Effector CD8-positive, alpha-beta T cell (primary cell): ENCODE results near the gene SAMSN1.

Experiments used
- DNase-seq: peaks from one replicate; lab custom pipeline; 2025; lab: John Stamatoyannopoulos, UW
- total RNA-seq, 4 experiments: gene quantifications; one replicate each; lab custom pipeline; 2026; lab: John Stamatoyannopoulos, UW

SAMSN1 gene
- 308 to 571 (median 357) reads per million in 4 experiments for total RNA-seq

DNA sequence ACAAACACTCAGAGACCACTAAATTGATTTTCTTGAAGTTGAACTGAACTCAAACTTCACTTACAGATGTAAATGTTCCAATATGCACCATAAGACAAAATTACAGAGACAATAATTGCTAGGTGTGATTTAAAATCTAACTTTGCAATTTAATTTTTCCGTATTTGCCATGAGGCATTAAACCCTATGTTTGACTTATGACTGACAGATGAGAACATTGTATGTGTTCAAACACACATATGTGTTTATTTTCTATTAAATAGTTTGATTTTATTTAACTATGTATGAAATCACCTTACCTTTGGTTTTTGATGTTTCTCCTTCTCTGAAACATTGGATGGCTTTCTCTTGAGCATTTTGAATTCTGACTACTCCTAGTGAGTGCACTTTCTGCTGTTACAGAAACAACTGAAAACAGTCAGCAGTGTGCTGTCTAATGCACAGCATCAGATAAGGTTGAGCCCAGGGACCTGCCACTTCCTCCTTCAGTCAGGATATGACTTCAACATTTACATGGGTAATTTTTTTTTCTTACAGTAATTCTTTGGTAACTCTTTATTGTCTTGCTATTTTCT, at the start of gene SAMSN1:
TSS of gene SAMSN1 (minus strand) at position 410 of the 575 bp plus-strand sequence. CDS start at position 356, 54 bp downstream.
- peak; percentile 19 for DNase-seq

DNA sequence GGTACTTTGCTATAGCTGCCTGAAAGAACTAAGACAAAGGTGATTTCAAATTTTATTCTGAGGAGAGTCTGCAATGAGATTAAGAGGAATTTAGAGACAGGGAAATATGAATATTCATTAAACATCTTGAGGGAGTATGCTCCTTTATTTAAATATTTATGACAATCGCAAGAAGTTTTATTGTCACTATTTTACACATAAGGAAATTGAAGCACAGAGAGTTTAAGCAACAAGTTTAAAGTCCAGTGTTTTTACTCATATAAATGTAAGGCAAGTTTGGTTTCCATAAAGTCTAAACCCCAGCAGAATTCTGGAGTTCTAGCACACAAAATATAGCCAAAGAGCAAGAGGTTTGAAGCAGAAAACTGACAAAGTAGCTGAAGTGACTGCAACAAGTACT, 49.3 kb upstream of the SAMSN1 start:
- DNase-seq, result no peak

DNA sequence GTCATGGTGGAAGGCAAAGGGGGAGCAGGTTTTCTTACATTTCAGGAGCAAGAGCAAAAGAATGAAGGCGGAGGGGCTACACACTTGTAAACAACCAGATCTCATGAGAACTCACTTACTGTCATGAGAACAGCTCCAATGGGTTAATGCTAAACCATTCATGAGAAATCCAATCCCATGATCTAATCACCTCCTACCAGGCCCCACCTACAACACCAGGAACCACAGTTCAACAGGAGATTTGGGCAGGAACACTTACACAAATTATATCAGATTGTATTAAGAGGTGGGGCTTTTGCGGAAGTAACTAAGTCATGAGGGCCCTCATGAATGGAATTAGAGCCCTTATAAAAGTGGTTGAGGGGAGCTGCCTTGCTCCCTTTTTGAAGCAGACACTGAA, 48.9 kb upstream of the SAMSN1 start:
- DNase-seq, result no peak

DNA sequence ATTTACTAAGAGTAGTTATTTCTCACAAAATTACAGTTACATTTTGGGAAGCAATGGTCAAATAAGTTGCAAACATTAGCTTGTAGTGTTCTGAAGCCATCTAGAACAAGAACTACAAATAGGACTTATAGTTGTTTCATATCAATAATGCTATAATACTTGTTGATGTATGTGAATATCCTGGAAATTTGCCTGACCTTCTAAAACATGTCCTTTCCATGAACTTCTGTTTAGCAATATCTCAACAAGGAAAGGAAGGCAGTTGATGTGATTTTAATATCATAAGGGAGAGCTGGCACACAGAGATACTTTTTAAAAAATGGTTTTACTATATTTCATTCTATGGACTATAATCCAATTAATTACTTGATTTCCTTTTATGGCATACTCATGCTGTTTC, 47.1 kb upstream of the SAMSN1 start:
- DNase-seq, result no peak

DNA sequence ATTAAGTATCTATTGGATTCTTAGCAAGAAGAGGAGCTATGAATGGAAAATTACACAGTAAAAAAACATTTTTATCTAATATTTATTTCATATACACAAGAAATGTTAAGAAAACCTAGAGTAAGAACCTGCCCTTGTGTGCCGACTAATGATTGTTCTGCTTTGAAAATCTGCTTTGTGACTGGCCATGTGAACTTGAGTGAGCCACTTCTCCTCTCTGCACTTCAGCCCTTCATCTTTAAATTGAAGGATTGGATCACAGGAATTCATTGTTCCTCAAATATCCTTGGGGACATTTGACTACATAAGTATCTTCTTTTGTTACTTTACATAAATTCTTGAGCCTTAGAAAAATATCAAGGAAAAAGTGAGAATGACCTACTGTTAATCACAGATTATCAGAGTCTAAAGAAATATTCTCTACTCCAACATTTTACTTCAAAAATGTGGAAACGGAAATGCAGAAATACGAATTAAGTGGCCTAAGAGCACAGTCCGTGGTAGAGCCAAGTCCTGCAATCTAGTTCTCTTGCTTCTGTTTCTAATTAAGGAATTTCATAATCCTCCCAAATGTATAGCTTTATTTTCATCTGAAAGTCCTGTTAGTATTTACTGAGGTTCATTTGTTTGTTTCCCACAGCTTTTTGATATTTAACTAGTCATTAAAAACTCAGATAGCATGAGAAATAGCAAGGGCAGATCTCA, 46.3 kb upstream of the SAMSN1 start:
- no peak for DNase-seq

DNA sequence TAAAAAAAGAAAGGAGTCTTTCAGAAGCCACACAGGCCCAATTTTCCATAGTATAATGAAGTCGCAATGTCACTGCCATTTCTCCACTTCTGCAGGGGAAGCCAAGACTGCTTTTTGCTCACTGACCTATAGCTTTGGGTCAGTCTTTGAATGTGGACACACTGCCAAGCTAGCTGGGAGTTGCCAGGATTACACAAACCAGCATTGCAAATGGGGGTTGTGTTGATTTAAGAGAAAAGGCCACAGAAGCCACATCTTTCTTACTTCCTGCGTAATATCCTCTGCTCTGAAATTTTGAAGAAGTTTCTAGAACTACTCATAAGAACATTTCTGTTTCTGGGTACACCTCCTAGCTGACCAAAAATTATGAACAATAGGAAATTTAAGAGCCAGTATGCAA, 45.8 kb upstream of the SAMSN1 start:
- no peak for DNase-seq

DNA sequence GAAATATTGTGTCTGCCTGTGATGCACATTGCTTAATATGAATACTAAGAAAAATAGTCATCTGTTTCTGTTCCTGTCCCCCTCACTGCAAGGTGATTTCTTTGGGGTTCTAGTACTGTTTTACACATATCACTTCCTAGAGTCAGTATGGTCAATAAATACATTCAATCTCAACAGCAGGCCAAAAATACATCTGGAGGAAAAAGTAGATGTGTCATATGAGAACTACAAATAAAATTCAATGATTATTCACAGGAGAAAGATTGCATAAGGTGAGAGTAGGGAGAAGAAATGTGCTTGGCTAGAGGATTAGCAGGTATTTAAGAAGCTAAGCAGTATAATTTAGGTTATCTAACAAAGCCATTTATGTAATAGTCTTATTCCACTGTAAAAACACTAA, 45.3 kb upstream of the SAMSN1 start:
- DNase-seq, result no peak

DNA sequence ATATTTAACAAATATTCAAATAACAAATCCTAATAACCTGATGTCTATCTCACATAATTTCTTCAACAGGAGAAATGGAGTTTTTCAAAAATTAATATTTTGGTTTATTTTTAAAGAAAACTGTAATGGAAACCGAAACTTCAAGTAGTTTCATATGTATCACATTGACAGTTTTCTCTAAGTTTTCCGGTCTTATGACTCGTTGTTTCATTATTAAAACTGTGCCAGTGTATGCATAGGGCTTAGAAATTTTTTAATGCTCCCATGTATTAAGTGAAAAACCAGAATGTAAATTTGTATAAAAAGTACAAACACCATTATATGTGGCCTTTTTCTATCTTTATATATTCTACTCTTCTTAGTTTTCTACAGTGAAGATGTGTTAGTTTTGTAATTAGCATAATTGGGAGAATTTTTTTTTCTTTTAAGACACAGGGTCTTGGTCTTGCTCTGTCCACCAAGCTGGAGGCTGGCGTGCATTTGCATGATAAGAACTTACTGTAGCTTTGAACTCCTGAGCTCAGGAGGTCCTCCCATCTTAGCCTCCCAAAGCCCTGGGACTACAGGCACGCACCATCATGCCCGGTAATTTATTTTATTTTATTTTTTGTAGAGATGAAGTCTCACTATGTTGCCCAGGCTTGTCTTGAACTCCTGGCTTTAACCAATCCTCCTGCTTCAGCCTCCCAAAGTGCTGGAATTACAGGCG, 43.9 kb upstream of the SAMSN1 start:
- no peak for DNase-seq

DNA sequence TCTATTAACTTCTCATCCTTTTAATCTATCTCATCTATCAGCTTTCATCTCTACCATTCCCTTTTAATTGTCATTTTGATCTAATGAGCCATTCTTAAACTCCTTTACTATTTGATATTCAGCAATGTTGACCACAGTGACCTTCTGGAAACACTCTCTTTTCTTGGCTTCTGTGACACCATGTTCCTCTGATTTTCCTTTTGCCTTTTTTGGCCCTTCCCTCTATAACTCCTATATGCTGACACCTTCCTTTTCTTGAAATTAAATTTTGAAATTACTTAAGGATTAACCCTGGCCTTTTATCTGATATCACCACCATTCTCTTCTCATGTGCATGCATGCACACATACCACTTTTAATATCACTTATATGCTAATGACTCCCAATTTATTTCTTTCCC, 41.2 kb upstream of the SAMSN1 start:
- DNase-seq, result no peak

DNA sequence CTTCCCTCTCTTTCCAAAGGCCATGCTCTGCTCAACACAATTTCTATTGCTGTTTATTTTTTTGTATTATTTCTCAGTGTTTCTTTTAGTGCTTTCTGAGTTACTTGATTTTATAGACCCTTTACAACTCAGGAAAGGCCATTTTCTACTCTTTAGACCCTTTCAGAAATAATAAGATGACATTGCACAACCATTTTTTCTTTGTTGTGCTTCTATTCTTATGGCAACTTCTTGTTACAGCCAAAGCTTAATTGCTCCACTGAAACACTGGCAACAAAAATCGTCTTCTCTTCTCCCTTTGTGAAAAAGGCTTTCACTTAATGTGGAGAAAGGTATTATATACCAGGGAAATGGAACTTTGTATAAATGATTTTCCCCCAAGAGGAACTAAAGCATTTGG, 39.0 kb upstream of the SAMSN1 start:
- no peak for DNase-seq

DNA sequence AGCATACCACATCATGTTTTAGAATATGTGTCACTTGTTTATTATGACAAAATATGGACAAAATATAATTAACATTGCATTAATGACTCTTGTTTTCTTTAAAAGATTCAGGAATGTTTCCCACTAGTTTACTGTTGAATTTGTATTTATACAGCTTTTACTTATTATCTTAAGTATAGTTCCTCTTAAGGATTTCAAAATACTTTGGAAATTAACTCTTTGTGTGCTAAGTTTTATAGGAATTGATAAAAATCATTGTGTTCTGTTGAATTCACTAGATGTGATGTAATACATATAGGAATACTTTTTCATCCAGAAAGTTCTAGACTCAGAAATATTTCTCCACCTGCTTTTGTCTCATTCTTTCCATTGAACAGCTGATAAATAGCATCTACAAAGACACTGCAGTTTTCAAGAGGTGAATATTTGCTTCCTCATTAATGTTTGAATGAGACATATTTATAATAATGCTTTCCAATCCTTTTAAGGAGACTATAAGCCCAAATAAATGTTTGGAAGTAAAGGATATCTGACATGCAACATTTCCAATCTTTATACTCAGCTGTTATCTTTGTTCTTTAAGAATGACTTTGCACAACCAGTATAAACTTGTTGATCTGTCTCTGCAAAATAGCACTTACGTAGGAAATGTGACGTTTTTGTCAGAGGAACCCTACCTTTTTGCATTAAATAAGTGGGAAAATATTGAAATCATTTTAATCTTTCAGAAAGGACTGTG, 38.4 kb upstream of the SAMSN1 start:
- DNase-seq, result no peak

DNA sequence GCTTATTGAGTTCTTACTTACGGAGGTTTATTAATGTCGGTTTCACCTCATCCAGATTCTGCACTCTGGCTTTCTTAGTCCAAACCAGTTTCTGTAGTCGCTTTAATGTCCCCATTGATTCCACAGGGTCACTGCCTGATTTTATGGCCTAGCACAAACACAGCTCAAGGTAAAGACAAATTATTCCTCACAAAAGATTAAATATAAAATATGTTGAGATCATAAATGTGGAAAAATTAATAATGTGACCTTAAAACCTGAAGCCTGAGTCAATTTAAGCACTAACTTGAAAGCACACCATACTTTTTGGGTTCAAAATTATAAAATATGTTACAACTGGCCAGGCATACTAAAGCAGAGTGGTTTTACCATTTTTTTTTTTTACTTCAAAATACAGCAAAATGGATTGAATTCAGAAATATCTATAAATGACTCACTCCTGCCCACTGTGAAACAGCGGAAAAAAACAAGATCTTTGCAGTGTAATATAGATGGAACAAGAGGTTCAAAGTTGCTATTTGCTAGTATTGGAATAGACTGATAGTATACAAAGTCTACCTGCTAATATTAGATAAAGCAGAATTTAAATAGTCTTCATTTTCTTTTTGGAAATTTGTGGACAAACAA, 37.6 kb upstream of the SAMSN1 start:
- no peak for DNase-seq

DNA sequence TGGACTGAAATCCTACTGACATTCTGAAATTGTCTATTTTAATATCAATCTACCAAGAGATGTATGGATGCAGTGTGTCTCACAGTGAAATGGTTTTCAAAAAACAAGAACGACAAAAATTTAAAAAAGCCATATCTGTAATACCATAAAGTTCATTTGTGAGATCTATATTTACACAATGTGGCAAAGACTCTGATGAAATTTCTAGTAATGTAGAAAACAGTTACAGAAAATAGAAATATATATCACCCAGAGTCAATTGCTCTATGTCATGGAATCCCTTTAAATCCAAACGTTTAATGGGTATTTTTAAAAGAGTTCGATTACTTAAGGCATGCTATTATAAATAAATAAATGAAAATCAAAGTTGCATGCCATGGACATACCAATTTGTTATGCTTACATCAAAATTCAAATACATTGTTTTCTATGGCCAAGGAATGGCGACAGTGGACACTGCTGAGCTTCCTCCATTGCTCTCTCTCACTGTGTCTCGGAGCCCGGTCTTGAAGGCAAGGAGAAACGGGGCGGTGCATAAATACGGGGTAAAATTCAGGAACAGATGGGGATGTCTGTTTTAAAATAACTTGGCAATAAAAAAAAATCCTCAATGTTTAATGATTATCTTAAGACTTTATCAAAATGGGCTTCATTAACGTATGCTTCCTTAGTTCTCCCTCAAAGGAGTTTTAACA, 37.0 kb upstream of the SAMSN1 start:
- no peak for DNase-seq

DNA sequence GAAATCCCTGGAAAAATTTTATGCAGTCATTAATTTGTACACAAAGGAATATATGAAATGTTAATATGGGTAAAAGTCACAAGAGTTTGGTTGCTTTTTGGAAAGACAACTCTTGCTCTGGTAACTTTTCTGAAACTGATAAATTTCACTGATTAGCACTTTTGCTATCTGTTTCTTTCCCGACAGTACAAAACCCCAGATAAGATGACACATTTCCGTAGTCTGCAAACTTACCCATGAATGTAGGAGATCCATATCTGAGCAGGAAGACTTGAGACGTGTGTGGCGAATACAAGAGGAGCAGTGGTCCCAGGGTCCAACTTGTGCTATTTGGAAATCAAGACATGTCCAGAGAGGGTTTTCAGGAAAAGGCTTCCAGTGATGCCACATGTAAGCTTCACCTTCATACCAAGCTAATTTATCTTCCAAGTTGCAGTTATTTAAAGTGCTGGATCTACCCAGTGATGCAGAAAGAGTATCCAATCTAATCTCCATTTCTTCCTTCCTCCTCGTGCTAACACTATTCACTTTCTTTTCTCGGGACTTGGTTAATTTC, 35.9 kb upstream of the SAMSN1 start:
- no peak for DNase-seq

DNA sequence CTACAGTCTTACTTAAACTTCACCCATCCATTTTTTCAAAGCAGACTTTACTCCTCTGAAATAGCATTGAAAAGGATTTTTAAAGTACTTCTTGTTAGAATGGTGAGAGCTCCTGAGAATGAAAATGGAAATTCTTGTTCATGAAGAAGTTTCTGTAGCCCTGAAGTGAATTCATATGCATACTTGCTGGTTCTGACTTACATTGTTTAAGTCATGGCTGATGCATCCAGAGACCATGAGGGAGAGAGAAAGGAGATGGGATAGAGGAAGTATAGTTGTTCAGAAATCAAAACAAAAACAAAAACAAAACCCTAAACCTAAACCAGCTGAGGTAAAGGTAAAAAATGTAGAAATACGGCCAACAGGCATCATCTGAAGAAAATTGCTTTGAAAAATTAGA, 27.1 kb upstream of the SAMSN1 start:
- no peak for DNase-seq

DNA sequence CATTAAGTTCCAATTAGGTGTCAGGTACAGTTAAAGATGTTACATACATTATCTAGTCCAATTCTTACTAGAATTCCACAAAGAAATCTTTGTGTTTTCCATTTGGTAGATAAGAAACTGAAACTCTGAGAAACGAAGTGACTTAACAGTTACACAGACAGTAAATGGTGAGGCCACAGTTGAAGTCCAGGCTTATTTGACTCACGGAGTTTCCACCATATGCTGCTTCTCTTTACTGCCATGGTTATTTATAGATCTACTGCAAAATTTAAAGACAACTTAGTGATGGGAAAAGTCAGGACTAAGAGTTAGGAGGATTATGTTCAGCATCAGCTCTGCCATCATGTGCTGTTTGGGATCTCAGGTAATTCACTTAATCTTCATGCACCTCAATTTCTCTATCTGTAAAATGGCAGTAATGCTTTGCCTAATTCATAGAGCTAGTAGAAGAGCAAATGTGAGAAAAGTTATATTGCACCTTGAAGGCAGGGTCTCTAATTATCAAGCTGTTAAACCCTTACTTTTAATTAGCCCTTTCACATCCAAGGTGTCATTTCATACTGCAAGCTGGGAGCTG, 26.2 kb upstream of the SAMSN1 start:
- DNase-seq, result no peak

DNA sequence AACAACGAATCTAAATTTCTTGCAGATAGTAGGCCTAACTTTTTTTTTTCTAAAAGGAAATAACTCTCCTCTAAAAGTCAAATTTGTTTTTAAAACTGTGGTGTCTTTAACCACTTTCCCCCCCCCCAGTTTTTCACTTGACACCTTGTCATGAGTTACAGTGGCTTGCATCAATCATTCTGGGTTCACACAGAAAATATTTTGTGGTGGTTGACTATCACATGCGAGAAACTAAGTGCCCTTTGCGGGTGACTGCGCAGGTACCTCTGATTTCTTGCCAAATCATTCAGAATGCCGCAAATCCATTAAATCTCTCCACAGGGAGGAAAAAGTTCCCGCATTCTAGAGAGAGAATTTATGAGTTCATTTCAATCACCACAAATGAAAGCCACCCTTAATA, 23.8 kb upstream of the SAMSN1 start:
- DNase-seq, result no peak

DNA sequence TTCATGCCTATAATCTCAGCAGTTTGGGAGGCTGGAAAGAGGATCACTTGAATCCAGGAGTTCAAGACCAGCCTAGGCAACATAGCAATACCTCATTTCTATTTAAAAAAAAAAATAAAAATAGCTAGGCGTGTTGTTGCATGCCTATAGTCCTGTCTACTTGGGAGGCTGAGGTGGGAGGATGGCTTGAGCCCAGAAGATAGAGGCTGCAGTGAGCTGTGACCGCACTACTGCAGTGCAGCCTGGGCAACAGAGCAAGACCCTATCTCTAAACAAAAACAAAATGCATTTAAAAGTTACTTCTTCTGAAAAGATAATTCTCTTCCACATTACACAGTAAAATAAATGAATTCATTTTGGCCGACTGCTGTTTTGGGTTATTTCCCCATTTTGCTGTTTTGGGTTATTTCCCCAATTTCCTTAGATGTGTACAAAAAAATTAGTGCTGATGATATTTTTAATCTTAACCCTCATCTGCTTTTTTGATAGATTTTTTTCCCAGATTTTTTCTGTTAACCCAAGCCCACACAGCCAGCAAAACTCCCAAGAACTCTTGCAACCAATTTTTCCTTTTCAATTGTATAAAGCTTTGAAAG, 23.0 kb upstream of the SAMSN1 start:
- no peak for DNase-seq

DNA sequence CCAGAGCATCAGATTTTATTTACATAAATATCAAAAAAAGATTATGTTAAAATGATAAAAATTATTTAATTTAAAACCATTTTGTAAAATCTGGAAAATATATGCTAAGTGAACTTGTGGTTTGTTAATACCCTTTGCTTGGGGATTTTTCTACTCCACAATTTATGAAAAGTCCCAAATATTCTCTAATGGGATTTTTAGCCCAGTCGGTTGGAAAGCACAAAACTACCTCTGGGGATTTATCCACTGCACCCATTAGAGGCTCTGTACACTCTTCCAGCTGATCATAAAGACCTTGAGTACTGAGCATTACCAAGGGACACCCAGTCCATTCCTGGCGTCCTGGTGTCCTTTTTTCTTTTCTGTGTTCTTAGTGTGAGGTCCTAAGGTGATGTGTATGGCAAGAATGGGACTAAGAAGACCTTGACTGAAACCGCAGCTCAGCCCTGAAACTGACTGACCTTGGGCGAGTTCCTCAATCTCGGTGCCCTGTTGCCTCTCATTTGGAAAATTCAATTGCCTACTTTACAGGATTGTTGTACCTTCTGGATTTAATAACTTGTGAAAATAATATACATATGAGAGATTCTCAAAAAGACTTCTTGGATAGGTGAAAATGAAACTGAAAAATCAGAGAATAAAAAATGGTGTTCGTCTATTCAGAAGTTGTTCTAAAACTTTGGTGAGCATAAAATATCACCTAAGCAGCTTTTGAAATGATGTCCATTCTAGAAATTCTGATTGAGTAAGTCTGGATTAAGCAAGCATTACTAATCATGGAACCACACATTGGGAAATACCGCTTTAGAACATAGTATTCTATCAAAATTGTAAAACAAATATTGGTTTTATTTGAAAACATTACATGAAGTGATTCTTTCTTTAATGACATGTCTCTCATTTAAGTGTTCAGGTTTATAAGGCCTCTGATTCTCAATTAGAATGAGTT, 21.5 kb upstream of the SAMSN1 start:
- DNase-seq, result no peak
